Measurements from ENCODE around the gene GAS2L1.

The GAS2L1 gene

DNA sequence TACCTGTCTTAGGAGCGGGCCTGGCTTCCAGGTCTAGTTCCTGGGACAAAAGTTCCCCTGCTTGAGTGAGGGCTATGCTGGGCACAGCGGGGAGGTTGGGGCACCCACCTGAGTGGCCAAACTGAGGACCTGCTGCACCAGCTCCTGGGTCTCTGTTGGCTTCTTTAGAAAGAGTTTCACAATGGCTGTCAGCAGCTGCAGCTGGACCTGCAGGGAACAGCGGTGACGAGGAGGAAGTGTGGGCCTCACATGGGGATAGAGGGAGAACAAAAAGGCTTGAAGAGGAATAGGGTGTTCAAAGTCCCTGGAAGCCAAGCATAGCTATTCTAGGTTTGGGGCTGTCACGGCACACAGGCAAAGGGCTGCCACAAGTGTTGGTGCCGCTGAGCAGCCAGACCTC lies 35.7 kb downstream of the GAS2L1 start:
- no peak for TF ChIP-seq FOXP2 (optimal IDR thresholded peaks at IDR 0.05; ENCODE audit: borderline replicate concordance, extremely low read depth, extremely low read length, insufficient read depth)
- TF ChIP-seq, protein P1, sequence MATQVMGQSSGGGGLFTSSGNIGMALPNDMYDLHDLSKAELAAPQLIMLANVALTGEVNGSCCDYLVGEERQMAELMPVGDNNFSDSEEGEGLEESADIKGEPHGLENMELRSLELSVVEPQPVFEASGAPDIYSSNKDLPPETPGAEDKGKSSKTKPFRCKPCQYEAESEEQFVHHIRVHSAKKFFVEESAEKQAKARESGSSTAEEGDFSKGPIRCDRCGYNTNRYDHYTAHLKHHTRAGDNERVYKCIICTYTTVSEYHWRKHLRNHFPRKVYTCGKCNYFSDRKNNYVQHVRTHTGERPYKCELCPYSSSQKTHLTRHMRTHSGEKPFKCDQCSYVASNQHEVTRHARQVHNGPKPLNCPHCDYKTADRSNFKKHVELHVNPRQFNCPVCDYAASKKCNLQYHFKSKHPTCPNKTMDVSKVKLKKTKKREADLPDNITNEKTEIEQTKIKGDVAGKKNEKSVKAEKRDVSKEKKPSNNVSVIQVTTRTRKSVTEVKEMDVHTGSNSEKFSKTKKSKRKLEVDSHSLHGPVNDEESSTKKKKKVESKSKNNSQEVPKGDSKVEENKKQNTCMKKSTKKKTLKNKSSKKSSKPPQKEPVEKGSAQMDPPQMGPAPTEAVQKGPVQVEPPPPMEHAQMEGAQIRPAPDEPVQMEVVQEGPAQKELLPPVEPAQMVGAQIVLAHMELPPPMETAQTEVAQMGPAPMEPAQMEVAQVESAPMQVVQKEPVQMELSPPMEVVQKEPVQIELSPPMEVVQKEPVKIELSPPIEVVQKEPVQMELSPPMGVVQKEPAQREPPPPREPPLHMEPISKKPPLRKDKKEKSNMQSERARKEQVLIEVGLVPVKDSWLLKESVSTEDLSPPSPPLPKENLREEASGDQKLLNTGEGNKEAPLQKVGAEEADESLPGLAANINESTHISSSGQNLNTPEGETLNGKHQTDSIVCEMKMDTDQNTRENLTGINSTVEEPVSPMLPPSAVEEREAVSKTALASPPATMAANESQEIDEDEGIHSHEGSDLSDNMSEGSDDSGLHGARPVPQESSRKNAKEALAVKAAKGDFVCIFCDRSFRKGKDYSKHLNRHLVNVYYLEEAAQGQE (IDR thresholded peaks at IDR 0.05; ENCODE audit: insufficient read depth in 1 of 2, low read depth in 2 of 2, low read length in 2 of 2), result no peak
- no peak for TF ChIP-seq POLR2AphosphoS5 (IDR thresholded peaks at IDR 0.05; ENCODE audit: low read depth, low read length)
- TF ChIP-seq TAF1 (IDR thresholded peaks at IDR 0.05; ENCODE audit: borderline replicate concordance, insufficient read depth, low read length), result no peak
- TF ChIP-seq SIN3A (IDR thresholded peaks at IDR 0.05; ENCODE audit: borderline replicate concordance, insufficient read depth, low read length), result no peak

DNA sequence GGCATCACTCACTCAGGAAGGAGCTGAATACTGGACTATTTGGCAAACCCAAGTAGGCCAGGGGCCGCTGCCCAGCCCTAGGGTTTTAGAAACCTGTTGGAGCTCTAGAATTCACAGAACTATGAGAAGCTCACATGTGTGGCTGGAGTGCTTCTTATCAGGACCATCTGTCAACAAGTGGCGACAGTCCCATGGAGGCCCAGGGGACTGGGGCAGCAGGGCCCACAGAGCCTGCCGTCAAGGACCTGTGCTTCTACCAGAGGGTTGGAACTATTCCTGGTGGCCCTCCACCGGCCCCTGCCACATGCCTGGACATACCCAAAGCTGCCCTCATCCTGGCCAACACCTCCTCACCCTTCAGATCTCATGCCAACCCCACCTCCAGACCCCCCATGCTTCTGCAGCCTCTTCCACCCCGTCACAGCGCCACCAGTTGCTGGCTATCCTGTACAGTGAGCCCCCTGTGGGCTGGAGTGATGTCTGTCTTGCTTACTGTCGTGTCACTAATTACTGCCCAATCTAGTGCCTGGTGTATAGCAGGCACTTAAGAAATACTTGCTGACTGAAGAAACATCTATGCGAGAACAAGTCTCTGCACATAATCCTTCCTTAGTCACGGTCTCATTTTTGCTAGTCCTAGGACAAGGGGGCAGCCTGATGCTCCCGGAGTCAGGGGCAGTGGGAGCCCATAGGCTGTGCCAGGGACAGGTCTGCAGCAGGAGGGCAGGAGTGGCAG lies 36.3 kb downstream of the GAS2L1 start:
- no peak for TF ChIP-seq SIN3A (IDR thresholded peaks at IDR 0.05; ENCODE audit: borderline replicate concordance, insufficient read depth, low read length)
- TF ChIP-seq FOXP2 (optimal IDR thresholded peaks at IDR 0.05; ENCODE audit: borderline replicate concordance, extremely low read depth, extremely low read length, insufficient read depth), result no peak
- TF ChIP-seq POLR2AphosphoS5 (IDR thresholded peaks at IDR 0.05; ENCODE audit: low read depth, low read length), result no peak
- TF ChIP-seq, protein P1 (IDR thresholded peaks at IDR 0.05; ENCODE audit: insufficient read depth in 1 of 2, low read depth in 2 of 2, low read length in 2 of 2), result no peak
- no peak for TF ChIP-seq TAF1 (IDR thresholded peaks at IDR 0.05; ENCODE audit: borderline replicate concordance, insufficient read depth, low read length)

DNA sequence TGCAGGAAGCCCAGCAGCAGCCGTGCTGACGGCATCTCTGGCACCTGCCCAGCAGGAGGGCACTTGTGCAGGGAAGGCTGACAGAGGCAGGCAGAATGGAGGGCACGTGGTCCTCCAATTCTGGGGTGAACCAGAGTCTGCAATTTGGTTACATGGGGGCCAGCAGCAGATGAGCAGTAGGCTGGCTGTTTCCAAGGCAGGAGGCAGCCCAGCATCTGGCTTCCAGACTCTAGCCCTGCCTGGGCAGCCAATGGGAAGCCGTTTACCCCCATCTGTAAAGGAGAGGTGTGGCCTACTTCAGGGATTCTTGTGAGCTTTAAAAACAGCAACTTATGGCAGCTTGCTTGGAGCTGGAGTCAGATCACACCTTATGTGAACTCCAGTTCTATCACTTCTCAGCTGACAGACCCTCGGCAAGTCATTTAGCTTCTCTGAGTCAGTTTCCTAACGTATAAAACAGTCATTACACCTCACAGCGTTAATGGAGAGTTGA lies 36.9 kb downstream of the GAS2L1 start:
- TF ChIP-seq TAF1 (IDR thresholded peaks at IDR 0.05; ENCODE audit: borderline replicate concordance, insufficient read depth, low read length) (no peak), POLR2AphosphoS5 (IDR thresholded peaks at IDR 0.05; ENCODE audit: low read depth, low read length) (no peak), SIN3A (IDR thresholded peaks at IDR 0.05; ENCODE audit: borderline replicate concordance, insufficient read depth, low read length) (no peak), FOXP2 (optimal IDR thresholded peaks at IDR 0.05; ENCODE audit: borderline replicate concordance, extremely low read depth, extremely low read length, insufficient read depth) (no peak)
- TF ChIP-seq, protein P1 (IDR thresholded peaks at IDR 0.05; ENCODE audit: insufficient read depth in 1 of 2, low read depth in 2 of 2, low read length in 2 of 2), result no peak

DNA sequence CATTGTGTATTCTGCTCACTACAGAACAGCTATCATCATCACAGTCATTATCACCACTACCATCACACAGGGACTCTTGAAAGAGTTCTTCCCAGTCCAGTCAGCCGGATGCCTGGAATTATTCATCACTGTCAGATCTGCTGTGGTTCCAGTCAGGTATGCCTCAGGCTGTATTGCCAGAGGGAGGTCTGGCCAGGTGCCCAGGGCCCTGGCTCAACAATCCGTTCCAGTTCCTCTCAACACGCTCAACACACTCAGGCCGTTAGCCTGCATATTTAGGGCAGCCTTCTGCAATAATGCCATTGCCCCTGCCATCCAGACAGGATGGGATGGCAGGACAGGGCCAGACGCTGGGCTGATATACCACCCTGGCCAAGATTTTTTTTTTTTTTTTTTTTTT lies 37.7 kb downstream of the GAS2L1 start:
- TF ChIP-seq FOXP2 (optimal IDR thresholded peaks at IDR 0.05; ENCODE audit: borderline replicate concordance, extremely low read depth, extremely low read length, insufficient read depth) (peak; percentile 46), SIN3A (IDR thresholded peaks at IDR 0.05; ENCODE audit: borderline replicate concordance, insufficient read depth, low read length) (no peak), POLR2AphosphoS5 (IDR thresholded peaks at IDR 0.05; ENCODE audit: low read depth, low read length) (no peak)
- TF ChIP-seq, protein P1 (IDR thresholded peaks at IDR 0.05; ENCODE audit: insufficient read depth in 1 of 2, low read depth in 2 of 2, low read length in 2 of 2), result no peak
